H54 (cell line): ENCODE measurements around the gene ACACB.
"Not testable (repeated sequence)": the region's sequence is repeated elsewhere in the genome, so short reads cannot be mapped to it uniquely, and the experiment has no call there.

ENCODE experiments used
- DNase-seq: peaks from one replicate; pipeline ENCODE4 v3.0.0; 2011; ENCODE audit warnings: low spot score, mixed read lengths; ENCODE audit not compliant: insufficient read length
- FAIRE-seq: peaks from 3 replicates; lab custom pipeline; 2011; peaks lifted over from hg19 to GRCh38; lab: Jason Lieb, UNC
- POLR2A ChIP-seq: IDR thresholded peaks from 2 replicates; pipeline ENCODE4 v1.6.1; 2011; ENCODE audit warnings: low read depth, mild to moderate bottlenecking, low read length

The ACACB gene

DNA sequence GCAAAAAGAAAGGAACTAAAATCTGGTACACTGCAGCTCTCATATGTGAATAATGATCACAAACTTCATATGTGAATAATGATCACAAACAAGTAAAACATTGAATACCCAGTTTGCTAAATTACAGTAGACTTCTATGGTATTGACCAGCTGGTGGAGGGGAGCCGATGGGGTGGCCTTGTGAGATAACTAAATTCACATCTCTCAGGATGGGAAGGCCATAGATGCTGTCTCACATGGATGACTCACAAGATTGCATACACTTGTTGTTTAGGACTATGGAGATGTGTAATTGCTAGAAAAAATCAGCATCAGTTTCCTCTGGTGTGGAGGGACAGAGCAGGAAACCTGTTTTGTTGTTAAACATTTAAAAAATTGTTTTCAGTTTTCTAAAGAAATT lies 49.2 kb downstream of the ACACB start:
- no peak for TF ChIP-seq POLR2A
- DNase-seq (peak; percentile 19), FAIRE-seq (no peak)

GRCh38 chr12:109166371-109166770 lies 50.0 kb downstream of the ACACB start:
- DNase-seq, result no peak
- no peak for TF ChIP-seq POLR2A
- no peak for FAIRE-seq

- no peak for TF ChIP-seq POLR2A
- DNase-seq (no peak), FAIRE-seq (no peak)
These were observed 51.4 kb downstream of the ACACB start for GRCh38 chr12:109167781-109168180.

- TF ChIP-seq POLR2A, result no peak
- DNase-seq, result no peak
- no peak for FAIRE-seq
These were observed 52.9 kb downstream of the ACACB start for GRCh38 chr12:109169262-109169661.

GRCh38 chr12:109169686-109170085 lies 53.3 kb downstream of the ACACB start:
- DNase-seq, result no peak
- TF ChIP-seq POLR2A, result no peak
- no peak for FAIRE-seq

GRCh38 chr12:109170324-109170723 lies 53.9 kb downstream of the ACACB start:
- DNase-seq (no peak), FAIRE-seq (no peak)
- TF ChIP-seq POLR2A, result no peak

DNA sequence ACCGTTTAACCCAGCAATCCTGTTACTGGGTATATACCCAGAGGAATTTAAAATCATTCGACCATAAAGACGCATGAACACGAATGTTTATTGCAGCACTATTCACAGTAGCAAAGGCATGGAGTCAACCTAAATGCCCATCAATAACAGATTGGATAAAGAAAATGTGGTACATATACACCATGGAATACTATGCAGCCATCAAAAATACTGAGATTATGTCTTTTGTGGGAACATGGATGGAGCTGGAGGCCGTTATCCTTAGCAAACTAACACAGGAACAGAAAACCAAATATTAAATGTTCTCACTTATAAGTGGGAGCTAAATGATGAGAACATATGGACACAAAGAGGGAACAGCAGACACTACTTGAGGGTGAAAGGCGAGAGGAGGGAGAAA lies 56.4 kb downstream of the ACACB start:
- not testable (repeated sequence) for DNase-seq, FAIRE-seq

DNA sequence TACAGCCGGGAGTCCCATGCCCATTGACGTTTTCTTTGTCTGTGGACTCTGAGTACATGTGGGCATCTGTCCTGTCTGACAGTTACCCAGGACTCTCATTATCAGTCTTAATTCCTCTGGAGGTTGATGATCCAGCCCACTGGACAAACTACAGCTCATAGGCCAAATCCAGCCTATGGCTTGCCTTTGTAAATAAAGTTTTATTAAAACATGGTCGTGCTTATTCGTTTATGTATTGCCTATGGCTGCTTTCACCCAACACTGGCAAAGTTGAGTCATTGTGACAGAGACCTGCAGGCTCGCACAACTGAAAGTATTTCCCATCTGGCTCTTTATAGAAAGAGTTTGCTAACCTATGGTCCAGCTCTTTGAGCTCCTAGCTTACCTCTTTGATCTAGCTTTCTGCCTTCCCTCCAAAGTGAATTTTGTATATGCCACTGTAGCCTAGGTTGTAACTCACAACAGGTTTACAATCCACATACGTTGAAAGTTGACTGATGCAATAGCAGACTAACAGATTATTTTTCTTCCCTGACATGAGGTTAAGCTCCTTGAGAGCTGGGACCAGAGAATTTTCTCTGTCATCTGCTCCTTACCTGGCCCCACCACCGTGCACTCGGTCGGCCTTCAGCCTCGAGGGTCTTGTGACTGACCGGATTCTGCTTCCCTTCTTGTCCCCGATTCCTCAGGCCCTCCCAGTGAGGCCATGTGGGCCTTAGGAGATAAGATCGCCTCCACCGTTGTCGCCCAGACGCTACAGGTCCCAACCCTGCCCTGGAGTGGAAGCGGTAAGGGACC lies 57.3 kb downstream of the ACACB start:
- no peak for TF ChIP-seq POLR2A
- FAIRE-seq (no peak), DNase-seq (no peak)

DNA sequence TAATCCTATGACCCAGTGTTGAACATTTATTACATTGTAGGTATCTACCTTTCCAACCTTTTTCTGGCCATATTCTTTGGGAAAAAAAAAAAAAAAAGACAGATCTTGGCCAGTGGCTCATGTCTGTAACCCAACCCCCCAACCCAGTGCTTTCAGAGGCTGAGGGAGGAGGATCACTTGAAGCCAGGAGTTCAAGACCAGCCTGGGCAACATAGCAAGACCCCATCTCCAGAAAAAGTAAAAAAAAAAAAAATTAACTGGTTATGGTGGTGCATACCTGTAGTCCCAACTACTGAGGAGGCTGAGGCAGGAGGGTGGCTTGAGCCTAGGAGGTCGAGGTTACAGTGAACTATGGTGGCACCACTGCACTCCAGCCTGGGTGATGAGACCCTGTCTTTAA lies 58.1 kb downstream of the ACACB start:
- DNase-seq (no peak), FAIRE-seq (no peak)
- TF ChIP-seq POLR2A, result no peak

- FAIRE-seq (no peak), DNase-seq (no peak)
- no peak for TF ChIP-seq POLR2A
These were observed 62.1 kb downstream of the ACACB start for GRCh38 chr12:109178532-109178931.

DNA sequence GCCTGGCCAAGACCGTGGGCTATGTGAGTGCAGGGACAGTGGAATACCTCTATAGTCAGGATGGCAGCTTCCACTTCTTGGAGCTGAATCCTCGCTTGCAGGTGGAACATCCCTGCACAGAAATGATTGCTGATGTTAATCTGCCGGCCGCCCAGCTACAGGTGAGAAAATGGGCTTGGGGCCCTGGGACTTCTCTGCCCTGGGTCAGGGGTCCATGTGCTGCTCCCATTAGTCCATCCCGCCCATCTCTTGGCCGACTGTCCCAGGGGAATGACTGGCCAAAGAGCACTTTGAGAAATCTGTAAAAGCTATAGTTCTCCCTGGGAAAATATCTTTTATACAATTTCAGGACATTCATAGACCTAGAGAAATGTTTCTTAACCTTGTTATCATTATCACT lies 63.5 kb downstream of the ACACB start:
- TF ChIP-seq POLR2A, result no peak
- no peak for DNase-seq
- FAIRE-seq, result no peak

DNA sequence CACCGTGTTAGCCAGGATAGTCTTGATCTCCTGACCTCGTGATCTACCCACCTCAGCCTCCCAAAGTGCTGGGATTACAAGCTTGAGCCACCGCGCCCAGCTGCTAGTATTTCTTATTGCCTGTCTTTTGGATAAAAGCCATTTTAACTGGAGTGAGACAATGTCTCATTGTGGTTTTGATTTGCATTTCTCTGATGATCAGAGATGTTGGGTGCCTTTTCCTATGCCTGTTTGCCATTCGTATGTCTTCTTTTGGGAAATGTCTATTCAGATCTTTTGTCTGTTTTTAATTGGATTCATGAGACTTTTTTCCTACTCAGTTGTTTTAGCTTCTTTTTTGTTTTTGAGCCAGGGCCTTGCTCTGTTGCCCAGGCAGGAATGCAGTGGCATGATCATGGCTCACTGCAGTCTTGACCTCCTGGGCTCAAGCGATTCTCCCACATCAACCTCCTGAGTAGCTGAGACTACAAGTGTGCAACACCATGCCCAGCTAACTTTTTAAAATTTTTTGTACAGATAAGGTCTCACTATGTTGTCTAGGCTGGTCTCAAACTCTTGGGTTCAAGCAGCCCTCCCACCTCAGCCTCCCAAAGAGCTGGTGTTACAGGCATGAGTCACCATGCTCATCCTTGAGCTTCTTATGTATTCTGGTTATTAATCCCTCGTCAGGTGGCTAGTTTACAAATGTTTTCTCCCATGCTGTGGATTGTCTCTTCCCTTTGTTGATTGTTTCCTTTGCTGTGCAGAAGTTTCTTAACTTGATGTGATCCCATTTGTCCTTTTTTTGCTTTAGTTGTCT lies 65.9 kb downstream of the ACACB start:
- TF ChIP-seq POLR2A, result no peak
- FAIRE-seq (peak; percentile 30), DNase-seq (no peak)

DNA sequence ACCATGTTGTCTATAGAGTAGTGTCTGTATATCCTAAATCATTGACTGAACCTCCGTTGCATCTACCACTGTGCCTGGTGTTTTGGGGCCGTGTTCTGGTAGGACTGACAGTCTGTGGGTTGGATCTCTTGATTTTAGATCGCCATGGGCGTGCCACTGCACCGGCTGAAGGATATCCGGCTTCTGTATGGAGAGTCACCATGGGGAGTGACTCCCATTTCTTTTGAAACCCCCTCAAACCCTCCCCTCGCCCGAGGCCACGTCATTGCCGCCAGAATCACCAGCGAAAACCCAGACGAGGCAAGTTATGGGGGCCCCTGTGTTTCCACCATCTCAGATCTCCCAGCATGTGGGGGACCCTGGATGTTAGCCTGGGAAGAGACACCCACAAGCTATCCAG lies 69.1 kb downstream of the ACACB start:
- FAIRE-seq (no peak), DNase-seq (no peak)
- no peak for TF ChIP-seq POLR2A

- DNase-seq, result no peak
- no peak for FAIRE-seq
- TF ChIP-seq POLR2A, result no peak
These were observed 70.7 kb downstream of the ACACB start for GRCh38 chr12:109186993-109187653.

GRCh38 chr12:109188108-109188712 lies 71.8 kb downstream of the ACACB start:
- DNase-seq (no peak), FAIRE-seq (no peak)
- no peak for TF ChIP-seq POLR2A
